Measurements from ENCODE around the gene CHKA.

DNA sequence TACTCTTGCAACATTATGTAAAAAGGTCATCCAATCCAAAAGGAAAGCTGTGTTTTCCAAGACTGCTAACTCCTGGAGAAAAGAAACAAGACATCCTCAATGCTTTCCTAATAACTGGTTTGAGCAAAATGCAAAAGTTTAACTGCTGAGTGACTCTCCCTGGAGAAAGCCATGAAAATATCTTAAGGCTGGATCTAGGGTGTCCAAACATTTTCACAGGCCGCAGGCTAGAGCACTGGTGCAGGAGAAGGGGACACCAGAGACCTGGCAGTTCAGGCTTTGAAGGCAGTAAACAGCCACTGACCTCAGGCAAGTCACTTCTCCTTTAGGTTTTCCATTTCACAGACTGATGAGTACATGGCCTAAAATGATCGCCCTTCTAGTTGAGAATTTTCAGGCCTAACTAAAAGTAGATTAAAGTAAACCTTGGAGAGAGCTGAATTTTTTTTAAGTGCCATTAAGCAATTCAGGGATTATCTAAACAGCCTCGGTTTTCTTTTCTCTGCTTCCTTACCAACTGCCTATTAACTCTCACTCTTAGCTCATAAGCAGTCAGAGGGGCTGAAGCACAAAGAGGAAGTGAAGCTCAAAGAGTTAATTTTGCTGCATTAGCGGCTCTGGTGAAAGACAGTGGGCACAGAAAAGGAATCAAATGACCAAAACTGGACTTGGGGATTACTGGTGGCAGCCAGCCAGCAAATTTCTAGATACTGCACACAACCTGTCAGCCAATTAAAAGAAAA, 2.3 kb downstream of the CHKA start:
- TF ChIP-seq POLR2AphosphoS5 (IDR thresholded peaks at IDR 0.05; ENCODE audit: borderline replicate concordance, low read depth, low read length) (no peak), EZH2 (IDR thresholded peaks at IDR 0.05) (no peak), FOXP2 (optimal IDR thresholded peaks at IDR 0.05; ENCODE audit: control extremely low read depth, extremely low read length, insufficient read depth) (no peak)

Data from SK-N-MC (cell line).